VCaP (cell line): ENCODE data around the gene HAGHL.

Source experiments
- H3K27ac ChIP-seq: fragments of 450-650 bp; 2 replicates; pipeline ENCODE4 v1.5.1; 2017
- TF ChIP-seq, protein P1 (sequence below): fragments of 450-650 bp; conservative IDR thresholded peaks from 2 replicates; pipeline ENCODE4 v1.5.1; 2017; ENCODE audit warnings: mild to moderate bottlenecking, moderate library complexity

Gene HAGHL

DNA sequence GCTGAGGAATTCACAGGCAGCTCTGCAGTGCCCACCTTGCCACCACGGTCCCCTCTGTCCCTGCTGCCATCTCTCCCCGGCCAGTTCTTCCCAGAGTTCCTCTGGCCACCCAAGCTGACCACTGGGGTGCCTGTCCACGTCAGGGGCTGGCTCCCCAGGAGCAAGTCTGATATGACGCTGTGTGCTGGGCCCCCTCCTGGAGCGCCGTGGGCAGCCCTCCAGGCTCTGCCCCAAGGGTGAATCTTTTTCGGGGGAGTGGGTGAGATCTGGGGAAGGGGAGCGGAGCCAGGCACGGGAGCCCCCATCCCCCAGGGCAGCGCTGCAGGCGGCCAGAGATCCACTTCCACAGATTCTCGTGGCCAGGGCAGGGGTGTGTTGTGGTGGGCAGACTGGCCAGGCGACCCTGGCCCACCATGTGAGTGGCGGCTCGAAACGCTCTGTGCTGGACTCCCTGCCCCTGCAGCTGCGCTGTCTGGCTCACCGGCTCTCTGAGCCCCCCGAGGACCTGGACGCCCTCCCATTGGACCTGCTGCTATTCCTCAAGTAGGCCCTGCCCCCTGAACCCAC is 37.4 kb downstream of the HAGHL start:
- no peak overlapping the region for H3K27ac ChIP-seq
- TF ChIP-seq, protein P1, sequence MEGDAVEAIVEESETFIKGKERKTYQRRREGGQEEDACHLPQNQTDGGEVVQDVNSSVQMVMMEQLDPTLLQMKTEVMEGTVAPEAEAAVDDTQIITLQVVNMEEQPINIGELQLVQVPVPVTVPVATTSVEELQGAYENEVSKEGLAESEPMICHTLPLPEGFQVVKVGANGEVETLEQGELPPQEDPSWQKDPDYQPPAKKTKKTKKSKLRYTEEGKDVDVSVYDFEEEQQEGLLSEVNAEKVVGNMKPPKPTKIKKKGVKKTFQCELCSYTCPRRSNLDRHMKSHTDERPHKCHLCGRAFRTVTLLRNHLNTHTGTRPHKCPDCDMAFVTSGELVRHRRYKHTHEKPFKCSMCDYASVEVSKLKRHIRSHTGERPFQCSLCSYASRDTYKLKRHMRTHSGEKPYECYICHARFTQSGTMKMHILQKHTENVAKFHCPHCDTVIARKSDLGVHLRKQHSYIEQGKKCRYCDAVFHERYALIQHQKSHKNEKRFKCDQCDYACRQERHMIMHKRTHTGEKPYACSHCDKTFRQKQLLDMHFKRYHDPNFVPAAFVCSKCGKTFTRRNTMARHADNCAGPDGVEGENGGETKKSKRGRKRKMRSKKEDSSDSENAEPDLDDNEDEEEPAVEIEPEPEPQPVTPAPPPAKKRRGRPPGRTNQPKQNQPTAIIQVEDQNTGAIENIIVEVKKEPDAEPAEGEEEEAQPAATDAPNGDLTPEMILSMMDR, result no peak

DNA sequence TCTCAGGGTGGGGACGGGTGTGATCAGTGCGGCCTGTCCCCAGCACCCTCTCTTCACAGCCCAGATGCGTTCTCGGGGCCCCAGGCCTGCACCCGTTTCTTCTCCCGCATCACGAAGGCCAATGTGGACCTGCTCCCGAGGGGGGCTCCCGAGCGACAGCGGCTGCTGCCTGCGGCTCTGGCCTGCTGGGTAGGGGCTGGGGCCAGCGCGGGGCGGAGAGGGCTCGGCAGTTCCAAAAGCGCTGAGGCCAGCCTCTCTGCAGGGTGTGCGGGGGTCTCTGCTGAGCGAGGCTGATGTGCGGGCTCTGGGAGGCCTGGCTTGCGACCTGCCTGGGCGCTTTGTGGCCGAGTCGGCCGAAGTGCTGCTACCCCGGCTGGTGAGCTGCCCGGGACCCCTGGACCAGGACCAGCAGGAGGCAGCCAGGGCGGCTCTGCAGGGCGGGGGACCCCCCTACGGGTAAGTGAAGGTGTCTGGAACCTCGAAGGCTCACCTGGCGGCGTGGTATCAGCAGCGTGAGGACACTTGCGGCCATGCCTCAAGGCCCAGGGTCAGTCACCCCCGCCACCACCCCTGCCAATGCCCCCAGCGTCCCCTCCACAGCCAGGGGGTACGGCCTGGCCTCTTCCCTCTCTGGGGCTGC is 38.1 kb downstream of the HAGHL start:
- TF ChIP-seq, protein P1, result no peak
- no peak overlapping the region for H3K27ac ChIP-seq

DNA sequence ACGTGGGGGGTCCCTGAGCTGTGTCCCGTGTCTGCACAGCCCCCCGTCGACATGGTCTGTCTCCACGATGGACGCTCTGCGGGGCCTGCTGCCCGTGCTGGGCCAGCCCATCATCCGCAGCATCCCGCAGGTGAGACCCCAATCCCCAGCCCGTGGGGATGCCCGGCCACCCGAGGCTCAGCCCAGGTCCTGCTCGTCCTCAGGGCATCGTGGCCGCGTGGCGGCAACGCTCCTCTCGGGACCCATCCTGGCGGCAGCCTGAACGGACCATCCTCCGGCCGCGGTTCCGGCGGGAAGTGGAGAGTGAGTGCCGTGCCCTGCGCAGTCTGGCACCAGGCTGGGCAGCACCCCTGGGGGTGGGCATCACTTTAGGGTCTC is 38.6 kb downstream of the HAGHL start:
- H3K27ac ChIP-seq, result no peak overlapping the region
- TF ChIP-seq, protein P1, result no peak

DNA sequence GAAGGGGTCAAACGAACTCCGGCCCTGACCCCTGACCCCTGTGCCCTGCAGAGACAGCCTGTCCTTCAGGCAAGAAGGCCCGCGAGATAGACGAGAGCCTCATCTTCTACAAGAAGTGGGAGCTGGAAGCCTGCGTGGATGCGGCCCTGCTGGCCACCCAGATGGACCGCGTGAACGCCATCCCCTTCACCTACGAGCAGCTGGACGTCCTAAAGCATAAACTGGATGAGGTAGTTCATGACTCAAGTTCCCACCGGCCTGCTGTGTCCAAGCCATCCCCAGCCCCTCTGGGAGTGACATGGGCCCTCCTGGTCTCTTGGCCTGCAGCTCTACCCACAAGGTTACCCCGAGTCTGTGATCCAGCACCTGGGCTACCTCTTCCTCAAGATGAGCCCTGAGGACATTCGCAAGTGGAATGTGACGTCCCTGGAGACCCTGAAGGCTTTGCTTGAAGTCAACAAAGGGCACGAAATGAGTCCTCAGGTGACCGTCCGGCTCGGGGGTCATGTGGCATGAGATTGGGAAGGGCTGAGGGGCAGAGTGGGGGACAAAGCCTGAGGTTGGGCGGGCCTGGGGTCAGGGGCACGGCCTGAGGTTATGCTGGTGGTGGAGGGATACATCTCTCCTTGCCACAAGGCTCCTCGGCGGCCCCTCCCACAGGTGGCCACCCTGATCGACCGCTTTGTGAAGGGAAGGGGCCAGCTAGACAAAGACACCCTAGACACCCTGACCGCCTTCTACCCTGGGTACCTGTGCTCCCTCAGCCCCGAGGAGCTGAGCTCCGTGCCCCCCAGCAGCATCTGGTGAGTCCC is 39.3 kb downstream of the HAGHL start:
- TF ChIP-seq, protein P1, result no peak
- no peak overlapping the region for H3K27ac ChIP-seq

DNA sequence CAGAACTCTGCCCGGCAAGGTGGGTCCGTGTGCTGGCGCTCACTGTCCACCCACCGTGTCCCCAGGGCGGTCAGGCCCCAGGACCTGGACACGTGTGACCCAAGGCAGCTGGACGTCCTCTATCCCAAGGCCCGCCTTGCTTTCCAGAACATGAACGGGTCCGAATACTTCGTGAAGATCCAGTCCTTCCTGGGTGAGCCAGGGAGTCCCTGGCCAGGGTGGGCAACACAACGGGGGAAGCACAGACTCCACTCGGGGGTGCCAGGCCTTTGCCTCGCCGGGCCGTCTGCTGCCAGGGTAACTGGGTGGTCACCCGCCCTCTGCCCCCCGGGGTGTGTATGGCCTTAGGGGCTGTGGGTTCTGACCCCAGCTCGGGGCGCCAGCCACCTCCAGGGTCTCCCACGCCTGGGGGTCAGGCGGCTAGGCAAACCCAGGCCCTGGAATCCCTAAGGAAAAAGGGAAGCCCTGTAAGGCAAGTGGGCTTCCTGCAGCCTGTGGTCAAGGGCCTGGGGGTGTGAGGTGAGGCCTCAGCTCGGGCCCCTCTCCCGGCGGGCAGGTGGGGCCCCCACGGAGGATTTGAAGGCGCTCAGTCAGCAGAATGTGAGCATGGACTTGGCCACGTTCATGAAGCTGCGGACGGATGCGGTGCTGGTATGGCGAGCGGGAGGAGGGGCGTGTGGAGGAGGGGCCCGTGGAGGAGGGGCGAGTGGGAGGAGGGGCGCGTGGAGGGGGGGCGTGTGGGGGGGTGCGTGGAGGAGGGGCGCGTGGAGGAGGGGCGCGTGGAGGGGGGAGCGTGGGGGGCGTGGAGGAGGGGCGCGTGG is 40.1 kb downstream of the HAGHL start:
- TF ChIP-seq, protein P1, result no peak

DNA sequence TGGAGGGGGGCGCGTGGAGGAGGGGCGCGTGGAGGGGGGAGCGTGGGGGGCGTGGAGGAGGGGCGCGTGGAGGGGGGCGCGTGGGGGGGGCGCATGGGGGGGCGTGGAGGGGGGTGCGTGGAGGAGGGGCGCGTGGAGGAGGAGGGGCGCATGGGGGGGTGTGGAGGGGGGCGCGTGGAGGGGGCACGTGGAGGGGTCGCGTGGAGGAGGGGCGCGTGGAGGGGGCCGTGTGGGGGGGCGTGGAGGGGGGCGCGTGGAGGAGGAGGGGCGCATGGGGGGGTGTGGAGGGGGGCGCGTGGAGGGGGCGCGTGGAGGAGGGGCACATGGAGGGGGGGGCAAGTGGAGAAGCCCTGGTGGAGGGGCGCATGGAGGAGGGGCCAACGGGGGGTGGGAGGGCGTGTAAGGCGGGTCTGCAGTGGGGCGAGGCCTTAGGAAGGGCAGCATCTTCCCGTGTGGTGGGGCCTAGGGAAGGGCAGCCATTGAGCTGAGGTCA is 40.9 kb downstream of the HAGHL start:
- TF ChIP-seq, protein P1, result no peak
- no peak overlapping the region for H3K27ac ChIP-seq

More for the DNA sequence above, 40.1 kb downstream of the HAGHL start:
- no peak overlapping the region for H3K27ac ChIP-seq
